22Rv1 (cell line): ENCODE measurements around the gene SLC45A1.

Experiments
- H3K27ac ChIP-seq: fragments of 450-650 bp; 2 replicates; pipeline ENCODE4 v1.5.1; 2017
- CTCF ChIP-seq: fragments of 450-650 bp; IDR thresholded peaks from 2 replicates; pipeline ENCODE4 v1.5.1; 2017; ENCODE audit warnings: mild to moderate bottlenecking
- ZFX ChIP-seq: fragments of 450-650 bp; IDR thresholded peaks from 2 replicates; pipeline ENCODE4 v1.6.1; 2017; ENCODE audit warnings: antibody characterized with exemption, borderline replicate concordance

SLC45A1 gene

DNA sequence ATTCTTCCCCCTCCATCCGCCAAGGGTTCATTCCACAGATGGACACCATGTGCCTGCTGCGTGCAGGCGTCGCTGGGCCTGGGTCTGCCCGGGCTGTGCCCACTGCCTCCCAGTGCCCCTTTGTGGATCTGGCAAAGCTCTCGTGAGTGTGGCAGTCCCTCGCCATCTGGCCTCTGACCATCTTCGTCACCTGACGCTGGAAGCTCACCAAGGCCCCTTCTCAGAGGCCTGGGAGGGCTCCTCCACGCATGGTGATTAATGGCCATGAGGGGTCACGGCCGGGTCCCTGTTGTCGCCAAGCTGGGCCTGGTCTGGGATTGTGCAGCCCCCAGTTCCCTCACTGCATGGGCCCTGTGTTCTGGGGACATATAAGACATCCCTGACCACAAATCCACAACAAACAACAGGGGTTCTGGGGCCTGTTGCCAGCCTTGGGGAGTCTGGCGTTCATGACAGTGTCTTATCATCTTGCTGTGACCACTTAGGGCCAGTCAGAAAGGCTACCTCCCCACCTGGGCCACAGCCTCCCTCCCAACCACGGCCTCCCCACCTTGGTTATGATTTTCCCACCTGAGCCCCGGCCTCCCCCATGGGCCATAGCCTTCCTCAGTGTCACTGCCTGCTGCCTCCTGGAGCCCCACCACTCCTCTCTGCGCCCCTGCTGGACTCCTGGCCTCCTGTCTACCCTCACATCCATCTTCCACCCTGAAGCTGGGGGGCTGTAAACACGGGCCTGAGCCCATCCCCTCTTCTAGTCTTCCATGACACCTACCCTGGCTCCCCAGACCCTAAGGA, 27.9 kb downstream of the SLC45A1 start:
- no peak for TF ChIP-seq CTCF
- no peak for TF ChIP-seq ZFX
- H3K27ac ChIP-seq: no peak overlapping the region

- H3K27ac ChIP-seq: no peak overlapping the region
- TF ChIP-seq CTCF (no peak), ZFX (no peak)
These were observed 29.7 kb downstream of the SLC45A1 start for GRCh38 chr1:8347635-8348034.

DNA sequence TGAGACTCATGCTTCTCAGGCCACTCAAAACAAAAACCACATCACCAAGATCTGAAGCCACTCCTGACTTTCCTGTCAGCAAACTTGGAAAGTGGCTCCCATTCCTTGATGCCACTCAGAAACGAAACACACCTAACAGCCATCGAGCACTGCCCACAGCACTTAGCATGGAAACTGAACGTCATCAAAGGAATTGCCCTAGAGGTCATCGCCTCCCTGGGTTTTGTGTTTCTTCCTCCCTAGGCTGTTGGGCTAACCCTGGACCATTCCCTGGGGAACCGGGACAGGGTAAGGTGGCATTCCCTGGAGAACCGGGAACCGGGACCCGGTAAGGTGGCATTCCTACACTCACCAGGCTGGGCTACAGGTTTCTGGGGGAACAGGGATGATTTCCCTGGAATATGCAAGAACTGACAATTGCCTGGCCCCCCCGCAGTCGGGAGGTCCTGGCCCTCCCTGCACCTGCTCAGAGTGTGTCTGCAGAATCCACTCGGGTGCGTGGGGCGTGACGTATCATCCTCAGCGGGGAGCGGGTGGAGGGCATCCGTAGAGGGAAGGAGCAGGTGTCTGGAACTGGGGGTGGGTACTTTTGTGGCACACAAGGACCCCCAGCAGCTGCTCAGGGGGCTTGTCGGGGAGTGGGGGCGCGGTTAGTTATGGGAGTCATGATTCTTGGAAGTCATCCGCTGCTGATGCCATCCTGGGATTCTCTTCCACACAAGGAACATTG, 30.3 kb downstream of the SLC45A1 start:
- no peak overlapping the region for H3K27ac ChIP-seq
- TF ChIP-seq CTCF (no peak), ZFX (no peak)

GRCh38 chr1:8348777-8349472, 31.0 kb downstream of the SLC45A1 start:
- TF ChIP-seq CTCF: peak; percentile 90
- no peak for TF ChIP-seq ZFX
- no peak overlapping the region for H3K27ac ChIP-seq

DNA sequence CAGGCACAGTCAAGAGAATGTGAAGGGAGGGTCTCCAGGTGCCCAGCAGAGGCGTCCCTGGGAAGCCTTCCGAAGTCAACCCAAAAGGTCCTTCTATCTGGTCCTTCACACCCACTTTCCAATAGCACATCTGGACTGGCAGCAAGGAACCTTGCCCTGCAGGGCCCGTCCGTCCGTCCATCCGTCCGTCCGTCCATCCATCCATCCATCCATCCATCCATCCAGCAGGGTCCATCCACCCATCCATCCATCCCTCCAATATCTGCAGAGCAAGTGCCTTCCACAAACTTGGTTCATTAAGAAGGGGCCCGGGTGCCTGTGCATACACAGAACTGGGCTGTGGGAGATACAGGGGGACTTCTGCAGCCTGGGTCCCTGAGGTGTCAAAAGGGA, 31.6 kb downstream of the SLC45A1 start:
- no peak for TF ChIP-seq ZFX
- TF ChIP-seq CTCF: no peak
- H3K27ac ChIP-seq: no peak overlapping the region

DNA sequence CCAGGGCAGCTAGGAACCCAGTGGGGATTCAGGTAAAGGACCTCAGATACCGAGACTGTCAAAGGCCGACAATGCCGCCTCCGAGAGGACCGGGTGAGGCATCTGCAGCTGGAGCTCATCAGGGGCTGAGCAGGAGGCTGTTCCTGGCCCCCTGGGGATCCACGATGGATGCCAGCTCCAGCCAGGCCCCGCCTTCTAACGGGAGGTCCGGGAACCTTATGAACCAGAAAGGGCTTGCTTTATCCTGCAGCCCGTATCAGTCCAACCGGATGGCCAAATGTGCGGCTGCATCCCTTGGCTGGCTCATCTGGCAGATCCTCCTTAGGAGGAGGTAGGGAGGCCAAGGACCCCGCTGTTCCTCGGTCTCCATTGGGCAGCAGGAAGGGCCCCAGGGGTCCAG, 32.0 kb downstream of the SLC45A1 start:
- TF ChIP-seq CTCF: no peak
- no peak for TF ChIP-seq ZFX
- H3K27ac ChIP-seq: no peak overlapping the region
